ENCODE results near the gene UCP1.

UCP1 gene
- long read RNA-seq = 0 reads

GRCh38 chr4:140568507-140569306 lies at the start of gene UCP1:
Gene UCP1, minus strand, starts transcription at chr4:140568961. Its CDS starts 232 bp downstream, at chr4:140568729.
- DNase-seq (ENCODE audit: low read depth in 1 of 2, low spot score in 1 of 2) = no peak
- Histone ChIP-seq H3K4me3 (replicated peaks; ENCODE audit: insufficient read depth, low read length) (no peak within 1 kb of the TSS), H3K27ac (replicated peaks) (no peak within 1 kb of the TSS), H3K27me3 (ENCODE audit: insufficient read depth, poor library complexity, severe bottlenecking) (peaks cover 58% of the 10 kb centered on the region)
- no peak for TF ChIP-seq SPI1 (IDR thresholded peaks at IDR 0.05; ENCODE audit: borderline replicate concordance, low read depth)
- no peak for TF ChIP-seq GABPA (IDR thresholded peaks at IDR 0.05; ENCODE audit: low read depth)
- TF ChIP-seq CTCF (IDR thresholded peaks at IDR 0.05; ENCODE audit: insufficient read depth, low read length) = no peak
- TF ChIP-seq POLR2AphosphoS5 (IDR thresholded peaks at IDR 0.05; ENCODE audit: low read depth) = no peak
- no peak for TF ChIP-seq REST (IDR thresholded peaks at IDR 0.05; ENCODE audit: insufficient replicate concordance, low read depth)

- TF ChIP-seq REST (IDR thresholded peaks at IDR 0.05; ENCODE audit: insufficient replicate concordance, low read depth) (no peak), POLR2AphosphoS5 (IDR thresholded peaks at IDR 0.05; ENCODE audit: low read depth) (no peak), GABPA (IDR thresholded peaks at IDR 0.05; ENCODE audit: low read depth) (no peak), SPI1 (IDR thresholded peaks at IDR 0.05; ENCODE audit: borderline replicate concordance, low read depth) (no peak), CTCF (IDR thresholded peaks at IDR 0.05; ENCODE audit: insufficient read depth, low read length) (no peak)
- H3K27me3 ChIP-seq (ENCODE audit: insufficient read depth, poor library complexity, severe bottlenecking) = peaks cover 3% of the 10 kb centered on the region
- H3K4me3 ChIP-seq (replicated peaks; ENCODE audit: insufficient read depth, low read length) = no peak overlapping the region
- no peak for DNase-seq (ENCODE audit: low read depth in 1 of 2, low spot score in 1 of 2)
- H3K27ac ChIP-seq (replicated peaks) = no peak overlapping the region
Observed at GRCh38 chr4:140617499-140618248, 48.9 kb upstream of the UCP1 start.

GRCh38 chr4:140615451-140615850 lies 46.7 kb upstream of the UCP1 start:
- H3K4me3 ChIP-seq (replicated peaks; ENCODE audit: insufficient read depth, low read length) = no peak overlapping the region
- H3K27ac ChIP-seq (replicated peaks) = no peak overlapping the region
- H3K27me3 ChIP-seq (ENCODE audit: insufficient read depth, poor library complexity, severe bottlenecking) = no peaks in the 10 kb centered on the region
- no peak for DNase-seq (ENCODE audit: low read depth in 1 of 2, low spot score in 1 of 2)
- no peak for TF ChIP-seq POLR2AphosphoS5 (IDR thresholded peaks at IDR 0.05; ENCODE audit: low read depth)
- no peak for TF ChIP-seq CTCF (IDR thresholded peaks at IDR 0.05; ENCODE audit: insufficient read depth, low read length)
- no peak for TF ChIP-seq GABPA (IDR thresholded peaks at IDR 0.05; ENCODE audit: low read depth)
- TF ChIP-seq SPI1 (IDR thresholded peaks at IDR 0.05; ENCODE audit: borderline replicate concordance, low read depth) = no peak
- TF ChIP-seq REST (IDR thresholded peaks at IDR 0.05; ENCODE audit: insufficient replicate concordance, low read depth) = no peak

All from HL-60 (cell line).